H4 (cell line): ENCODE data around the gene KAT6B. TPM values are rescaled to one million over a fixed set of nuclear protein-coding genes. Genes with fewer than 3 reads are reported as not detected.
"Not testable (repeated sequence)": the region's sequence is repeated elsewhere in the genome, so short reads cannot be mapped to it uniquely, and the experiment has no call there.

Source experiments
- DNase-seq: peaks from one replicate; pipeline ENCODE4 v3.0.0-alpha.2; 2015; ENCODE audit warnings: low spot score
- total RNA-seq: library from RNA; depleted of rRNA; stranded (reverse); fragments of >200 nt; shearing (Covaris generic); gene quantifications from 2 replicates; pipeline ENCODE4 v1.2.3, GENCODE V29; 2014

Gene KAT6B
- total RNA-seq, 1 experiment from 2014 or later, result 4.9 TPM

DNA sequence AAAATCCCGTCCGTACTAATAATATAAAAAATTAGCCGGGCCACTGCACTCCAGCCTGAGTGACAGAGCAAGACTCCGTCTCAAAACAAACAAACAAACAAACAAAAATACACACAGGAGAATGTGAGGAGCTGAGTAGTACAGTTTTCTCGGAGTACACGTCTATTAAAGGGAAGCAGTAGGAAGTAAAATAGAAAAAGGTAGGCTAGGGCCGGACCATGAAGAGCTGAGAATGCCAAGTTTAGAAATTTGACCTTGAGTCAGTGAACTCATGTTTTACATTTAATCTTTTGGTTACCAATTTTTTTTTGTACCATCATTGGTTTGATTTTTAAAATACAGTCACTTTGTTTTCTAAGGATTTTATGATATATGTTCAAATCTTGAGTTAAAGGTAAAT lies 64.1 kb downstream of the KAT6B start:
- DNase-seq, result no peak

DNA sequence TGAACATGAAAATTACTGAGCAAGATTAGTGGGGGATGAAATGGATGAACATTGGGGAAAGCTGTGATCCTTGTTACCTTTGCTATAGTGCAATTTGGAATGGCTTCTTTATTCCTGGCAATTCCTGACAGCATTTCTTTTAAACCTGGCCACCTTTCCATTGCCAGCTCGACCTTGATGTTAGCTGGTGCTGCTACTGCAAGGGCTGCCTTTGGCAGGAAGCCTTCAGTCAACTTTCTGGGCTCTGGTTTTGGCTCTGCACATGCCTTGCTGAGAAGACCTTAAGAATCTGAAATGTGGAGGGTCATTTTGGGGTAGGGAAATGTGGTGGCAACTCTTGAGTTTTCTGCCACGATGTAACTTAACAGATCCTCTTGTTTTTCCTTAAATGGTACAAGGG lies 64.7 kb downstream of the KAT6B start:
- no peak for DNase-seq

DNA sequence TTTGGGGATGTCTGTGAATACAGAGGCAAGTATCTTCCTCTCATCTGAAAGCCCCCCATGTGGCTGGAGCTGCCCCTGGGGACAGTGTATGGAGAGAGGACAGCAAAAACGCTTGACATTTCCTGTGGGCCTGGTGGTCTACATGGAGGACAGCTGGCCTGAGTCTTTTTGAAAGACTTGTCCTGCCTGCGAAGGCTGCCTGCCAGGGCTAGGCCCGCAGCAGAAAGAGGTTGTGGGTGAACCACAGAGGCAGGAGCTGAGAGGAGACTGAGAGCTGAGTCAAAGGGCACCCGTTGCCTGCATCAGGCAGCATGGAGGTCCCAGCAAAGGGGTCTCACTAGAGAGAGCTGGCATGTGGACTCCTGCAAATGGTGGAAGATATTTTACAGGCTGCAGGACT lies 66.4 kb downstream of the KAT6B start:
- DNase-seq, result no peak

DNA sequence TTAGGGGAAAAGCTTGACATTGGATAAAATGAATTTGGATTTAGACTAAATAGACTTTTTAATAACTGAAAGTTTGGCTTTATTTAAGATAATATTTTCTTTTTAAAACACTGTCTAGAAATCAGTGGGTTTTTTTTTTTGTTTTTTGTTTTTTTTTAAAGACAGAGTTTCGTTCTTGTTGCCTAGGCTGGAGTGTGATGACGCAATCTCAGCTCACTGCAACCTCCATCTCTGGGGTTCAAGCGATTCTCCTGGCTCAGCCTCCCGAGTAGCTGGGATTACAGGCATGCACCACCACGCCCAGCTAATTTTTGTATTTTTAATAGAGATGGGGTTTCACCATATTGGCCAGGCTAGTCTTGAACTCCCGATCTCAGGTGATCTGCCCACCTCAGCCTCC lies 66.9 kb downstream of the KAT6B start:
- not testable (repeated sequence) for DNase-seq

DNA sequence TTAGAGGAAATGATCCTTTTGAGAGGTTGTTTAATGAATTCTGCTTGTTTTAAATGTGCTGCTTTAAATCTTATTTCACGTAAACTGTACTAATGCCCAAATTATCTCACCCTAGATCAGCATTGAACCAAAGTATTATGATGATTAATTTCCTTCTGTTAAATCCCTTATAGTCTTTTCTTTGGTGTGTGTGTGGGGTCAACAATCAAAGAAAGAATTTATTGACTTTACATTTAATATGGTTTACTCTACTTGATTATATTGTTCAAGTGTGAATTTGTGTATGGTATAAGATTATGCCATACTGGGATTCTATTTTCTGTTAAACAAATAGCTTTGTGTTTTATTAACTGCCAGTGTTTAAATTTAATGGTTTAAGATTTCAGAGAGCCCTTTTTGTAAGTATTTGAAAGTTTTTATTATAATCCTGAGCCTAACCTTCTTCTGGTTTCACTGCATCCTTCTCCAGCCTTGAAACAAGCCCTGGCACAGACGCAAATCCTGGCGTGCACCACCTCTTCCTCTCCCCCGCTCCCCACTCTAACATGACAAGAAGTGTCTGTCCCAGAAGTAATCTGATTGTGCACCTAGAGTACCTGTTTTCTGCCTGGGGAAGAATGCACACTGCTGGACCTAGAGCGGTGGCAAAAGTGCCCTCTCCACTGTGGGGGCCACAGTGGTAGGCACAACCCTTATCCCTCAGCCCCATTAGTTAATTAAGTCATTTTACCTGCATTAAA lies 70.6 kb downstream of the KAT6B start:
- DNase-seq, result no peak

DNA sequence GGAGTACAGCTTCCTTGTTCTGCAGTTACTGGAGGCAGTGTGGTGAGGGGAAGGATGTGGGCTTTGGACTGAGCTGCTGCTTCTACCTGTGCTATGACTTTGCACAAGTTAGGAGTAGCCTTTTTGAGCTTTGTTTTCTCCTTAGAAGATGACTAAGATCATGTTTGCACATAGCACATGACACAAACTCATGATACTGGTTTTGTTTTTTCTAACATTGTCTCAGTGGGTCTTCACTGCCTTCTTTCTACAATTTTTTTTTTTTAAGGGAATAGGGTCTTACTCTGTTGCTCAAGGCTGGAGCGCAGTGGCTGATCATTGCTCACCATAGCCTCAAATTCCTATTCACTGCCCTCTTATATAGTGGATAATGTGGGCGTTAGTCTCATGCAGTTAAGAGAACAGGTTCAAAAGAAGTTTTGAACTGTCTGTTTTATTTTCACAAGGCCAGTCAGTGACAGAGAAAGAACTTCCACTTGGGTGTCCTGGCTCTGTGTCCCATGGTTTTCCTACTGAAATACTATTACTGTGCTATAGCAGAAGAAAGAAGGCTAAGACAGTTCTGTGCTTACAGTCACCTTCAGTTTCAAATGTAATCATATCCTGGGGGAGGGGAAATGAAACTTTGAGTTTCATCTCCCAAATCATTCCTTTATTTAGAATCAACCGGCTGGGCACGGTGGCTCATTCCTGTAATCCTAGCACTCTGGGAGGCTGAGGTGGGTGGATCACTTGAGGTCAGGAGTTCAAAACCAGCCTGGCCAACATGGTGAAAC lies 72.0 kb downstream of the KAT6B start:
- DNase-seq, result no peak

DNA sequence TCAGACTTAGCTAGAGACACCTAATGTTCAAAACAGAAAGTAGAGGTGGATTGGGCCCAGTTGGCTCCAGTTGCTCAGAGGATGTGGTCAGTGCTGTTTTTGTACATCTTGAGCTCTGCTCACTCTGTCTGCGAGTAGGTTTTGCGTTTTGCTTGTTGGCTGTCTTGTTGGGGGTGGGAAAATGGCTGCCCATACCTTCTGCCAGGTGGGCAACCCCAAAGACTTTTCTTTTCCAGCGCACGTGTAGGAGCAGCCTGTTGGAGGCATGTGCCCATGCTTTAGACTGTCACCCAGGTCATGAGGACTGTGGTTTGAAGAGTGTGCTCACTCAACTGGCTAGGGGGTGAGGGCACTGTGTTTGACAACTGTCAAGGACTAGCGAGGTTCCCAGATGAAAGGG lies 73.9 kb downstream of the KAT6B start:
- DNase-seq, result no peak

DNA sequence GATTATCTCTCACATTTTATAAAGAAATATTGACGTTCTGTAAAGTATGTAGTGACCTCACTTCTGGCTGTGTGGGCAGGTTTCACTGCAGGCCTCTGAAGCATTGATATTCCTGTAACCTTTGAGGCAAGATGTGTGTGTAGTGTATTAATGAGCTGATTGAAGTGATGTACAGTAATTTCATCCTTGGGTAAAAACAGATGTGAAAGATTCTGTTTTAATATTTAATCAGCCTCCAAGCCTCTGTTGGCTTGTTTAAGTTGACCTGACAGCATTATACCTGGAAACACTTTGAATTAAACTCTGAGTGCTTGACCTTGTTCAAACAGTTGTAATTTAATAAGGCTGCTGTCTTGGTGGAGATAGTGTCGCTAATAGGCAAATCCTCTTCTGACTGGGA lies 74.9 kb downstream of the KAT6B start:
- no peak for DNase-seq

DNA sequence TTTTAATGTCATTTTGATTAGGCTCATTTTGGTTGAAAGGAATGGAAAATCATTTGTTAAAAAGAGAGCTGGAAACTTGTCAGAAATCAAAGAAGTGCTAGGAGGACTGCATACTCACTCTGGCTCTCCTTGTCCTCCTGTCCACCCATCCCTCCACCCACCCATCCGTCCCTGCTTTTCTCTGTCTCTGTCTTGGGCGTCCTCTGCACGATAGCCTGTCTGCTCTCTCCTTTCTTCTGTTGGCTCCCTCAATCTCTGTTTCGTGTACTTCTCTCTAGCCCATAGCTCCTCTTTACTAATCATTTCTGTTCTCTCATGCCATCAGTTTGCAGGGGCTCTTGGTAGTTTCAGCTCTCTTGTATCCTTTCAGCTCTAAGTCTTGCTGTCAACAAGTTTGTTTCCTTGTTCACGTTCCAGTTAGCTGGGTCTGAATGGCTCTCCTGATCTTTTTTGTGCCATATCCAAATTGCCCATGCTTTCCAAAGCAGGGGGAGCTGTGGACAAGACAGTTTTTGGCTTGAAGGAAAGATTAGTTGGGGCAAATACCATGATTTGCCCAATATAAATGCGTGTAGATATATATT lies 75.6 kb downstream of the KAT6B start:
- no peak for DNase-seq

DNA sequence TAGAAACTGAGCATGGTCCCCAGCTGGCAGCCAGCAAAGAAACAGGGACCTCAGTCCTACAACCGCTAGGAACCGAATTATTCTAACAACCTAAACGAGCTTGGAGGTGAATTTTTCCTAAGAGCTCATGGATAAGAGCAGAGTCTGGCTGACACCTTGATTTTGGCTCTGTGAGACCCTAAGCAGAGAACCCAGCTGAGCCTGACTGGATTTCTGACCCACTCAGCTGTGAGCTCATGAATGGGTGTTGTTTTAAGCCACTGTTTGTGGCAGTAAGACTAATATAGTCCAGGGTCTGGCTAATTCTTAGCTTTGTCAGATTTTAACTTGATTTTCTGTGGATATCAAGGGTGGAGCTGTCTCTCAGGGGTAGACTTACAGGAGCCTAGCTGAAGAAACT lies 77.1 kb downstream of the KAT6B start:
- DNase-seq, result no peak

DNA sequence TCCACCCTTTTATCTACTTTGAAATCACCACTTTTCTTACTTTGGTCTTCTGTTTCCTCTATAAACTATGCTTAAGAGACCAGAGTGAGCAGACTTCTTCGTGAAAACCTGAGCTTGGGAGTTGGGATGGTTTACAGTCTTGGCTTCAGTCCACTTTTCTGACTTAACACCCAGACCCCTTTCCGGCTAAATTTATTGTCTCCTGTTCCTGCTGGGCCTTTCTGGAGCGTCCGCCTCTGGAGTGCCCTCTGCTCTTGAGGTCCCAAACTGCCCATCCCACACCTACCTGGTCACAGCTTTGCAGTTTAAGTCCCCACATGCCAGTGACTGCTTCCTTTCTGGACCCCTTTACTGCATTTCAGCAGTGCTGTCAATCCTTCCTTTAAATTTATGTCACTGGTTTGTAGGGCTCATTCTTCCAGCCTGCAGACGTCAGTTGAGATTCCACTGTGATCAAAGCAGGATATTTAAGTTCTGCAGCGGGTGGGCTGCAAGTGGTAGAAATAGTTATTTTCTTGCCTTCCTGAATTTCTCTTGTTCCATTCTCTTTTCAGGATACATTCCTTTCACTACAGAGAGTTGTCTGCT lies 80.3 kb downstream of the KAT6B start:
- DNase-seq, result no peak

DNA sequence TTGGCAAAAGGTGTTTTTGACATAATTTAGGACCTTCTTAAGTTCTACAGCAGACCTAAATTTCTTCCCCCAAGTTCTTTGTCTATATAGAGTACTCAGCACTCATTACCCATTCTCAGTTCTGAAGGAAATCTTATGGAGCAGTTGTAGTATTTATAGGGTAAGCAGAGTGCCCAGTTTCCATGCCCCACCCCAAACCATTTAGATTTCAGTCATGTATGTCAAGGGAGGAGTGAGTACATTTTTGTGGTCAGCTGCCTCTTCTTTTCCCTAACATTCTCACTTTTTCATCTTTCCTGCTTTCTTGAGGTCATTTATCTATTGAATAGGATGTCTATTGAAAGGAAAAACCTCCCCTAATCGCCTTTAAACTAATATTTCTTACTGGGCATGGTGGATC lies 83.3 kb downstream of the KAT6B start:
- no peak for DNase-seq

DNA sequence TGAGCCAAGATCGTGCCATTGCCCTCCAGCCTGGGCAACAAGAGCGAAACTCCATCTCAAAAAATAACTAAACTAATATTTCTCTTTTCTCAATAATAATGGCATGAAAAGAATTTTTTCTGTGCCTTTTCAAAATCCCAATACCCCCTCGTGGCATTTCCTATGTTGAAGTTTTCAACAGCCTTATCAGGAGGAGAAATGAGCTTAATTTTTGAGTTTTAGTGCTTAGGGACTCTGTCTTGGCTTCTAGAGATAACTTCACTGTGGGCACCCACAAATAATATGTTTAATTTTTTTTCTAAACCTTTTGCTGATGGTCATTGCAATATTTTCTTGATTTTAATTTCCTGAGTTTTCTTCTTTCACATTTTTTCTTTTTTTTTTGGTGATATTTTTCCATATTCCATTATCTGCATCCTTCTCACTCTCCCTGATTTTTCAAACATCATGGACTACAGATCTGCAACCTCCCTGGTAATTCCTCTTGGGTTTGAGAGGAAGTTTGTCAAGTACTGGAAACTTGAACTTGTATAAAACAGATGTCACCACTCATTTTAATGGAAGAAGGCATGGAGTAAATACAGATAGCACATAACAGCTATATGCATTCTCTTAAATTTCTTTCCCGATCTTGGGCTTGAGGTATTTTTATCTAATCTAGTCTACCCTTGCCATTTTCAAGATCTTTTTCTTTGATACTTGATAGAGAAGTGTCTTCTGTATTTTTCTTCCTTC lies 84.0 kb downstream of the KAT6B start:
- DNase-seq, result no peak

DNA sequence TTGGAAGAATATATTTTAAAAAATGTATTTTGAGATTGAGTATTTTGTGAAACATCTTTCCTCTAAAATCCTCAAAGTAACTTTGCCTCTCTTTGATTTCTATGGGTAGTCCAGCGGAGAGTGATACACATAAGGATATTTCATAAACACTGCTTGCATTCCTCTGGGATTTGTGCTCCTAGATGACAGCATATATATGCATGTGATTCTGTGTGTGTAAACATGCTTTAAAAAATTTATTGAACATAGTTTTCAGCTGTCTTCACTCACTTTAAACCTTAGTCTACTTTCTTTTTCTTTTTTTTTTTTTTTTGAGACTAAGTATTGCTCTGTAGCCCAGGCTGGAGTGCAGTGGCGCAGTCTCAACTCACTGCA lies 84.6 kb downstream of the KAT6B start:
- DNase-seq, result no peak

DNA sequence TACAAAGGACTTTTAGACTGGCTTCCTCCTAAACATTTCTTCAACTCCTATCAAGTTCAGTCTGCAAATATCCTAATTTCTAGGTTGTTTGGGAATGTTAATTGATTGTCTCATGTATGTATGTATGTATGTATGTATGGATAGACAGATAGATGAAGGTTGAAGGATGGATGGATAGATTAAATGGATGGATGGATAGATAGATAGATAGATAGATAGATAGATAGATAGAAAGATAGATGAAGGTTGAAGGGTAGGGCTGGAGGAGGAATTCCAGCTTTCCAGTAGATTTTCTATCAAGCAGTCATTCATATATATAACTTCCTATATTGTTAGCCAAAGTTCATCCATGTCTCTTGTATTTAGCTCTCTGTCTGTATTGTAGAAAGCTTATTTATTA lies 85.8 kb downstream of the KAT6B start:
- no peak for DNase-seq

DNA sequence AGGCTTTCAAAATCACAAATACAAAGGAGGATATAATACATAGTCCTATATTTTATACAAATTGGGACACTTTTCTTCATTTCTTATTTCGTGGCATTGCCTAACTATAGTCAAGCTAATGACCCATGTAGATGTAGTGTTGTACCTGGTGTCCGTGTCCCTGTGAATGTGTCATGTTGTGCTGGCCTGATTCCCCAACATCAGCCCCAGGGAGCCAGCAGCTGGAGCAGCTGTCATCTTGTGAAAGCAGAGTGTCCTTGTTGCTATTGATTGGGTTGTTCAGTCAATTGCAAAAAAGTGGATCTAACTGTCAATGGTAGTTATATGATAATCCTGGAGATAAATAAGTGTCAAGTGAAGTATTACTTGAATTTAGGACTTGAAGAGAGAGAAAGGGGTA lies 86.3 kb downstream of the KAT6B start:
- no peak for DNase-seq

DNA sequence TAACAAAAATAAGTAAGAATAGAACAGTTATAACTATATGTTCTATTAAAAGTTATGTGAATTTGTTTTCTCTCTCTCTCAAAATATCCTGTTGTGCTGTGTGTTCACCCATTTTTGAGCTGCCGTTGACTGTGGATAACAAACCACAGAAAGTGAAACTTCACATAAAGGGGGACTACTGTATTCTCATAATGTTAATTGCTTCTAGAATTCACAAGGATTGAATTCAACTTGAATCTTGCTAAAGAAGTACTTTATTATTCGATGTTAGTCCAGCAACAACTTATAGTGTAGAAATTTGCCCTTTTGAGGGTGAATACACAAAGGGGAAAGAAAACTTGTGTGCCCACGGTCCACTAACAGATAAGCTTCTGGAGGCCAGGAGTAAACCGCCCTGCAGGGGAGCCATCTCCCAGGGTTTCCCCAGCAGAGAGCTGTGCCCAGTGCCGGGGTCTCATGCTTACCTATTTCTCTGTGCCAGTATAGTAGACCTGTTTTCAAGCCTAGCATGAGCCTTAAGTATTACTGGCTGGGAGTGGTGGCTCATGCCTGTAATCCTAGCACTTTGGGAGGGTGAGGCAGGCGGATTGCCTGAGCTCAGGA lies 87.1 kb downstream of the KAT6B start:
- DNase-seq, result no peak

DNA sequence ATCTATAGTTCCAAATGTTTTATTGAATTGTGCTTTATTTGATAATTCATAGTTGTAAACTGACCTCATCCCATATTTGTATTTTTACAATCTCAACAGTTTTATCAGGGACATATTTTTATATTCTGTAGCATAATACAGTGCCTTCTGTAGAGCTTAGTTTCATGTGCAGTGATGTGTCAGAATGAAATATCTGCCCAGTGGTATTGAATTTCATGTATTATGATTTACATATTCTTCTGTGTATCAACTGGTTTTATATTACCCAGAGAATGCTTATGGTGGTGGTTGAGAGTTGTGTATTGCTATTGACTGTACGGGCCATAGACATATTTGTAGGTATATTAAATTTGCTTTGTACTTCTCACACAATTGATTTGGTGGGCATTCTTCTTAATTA lies 89.9 kb downstream of the KAT6B start:
- DNase-seq, result no peak

DNA sequence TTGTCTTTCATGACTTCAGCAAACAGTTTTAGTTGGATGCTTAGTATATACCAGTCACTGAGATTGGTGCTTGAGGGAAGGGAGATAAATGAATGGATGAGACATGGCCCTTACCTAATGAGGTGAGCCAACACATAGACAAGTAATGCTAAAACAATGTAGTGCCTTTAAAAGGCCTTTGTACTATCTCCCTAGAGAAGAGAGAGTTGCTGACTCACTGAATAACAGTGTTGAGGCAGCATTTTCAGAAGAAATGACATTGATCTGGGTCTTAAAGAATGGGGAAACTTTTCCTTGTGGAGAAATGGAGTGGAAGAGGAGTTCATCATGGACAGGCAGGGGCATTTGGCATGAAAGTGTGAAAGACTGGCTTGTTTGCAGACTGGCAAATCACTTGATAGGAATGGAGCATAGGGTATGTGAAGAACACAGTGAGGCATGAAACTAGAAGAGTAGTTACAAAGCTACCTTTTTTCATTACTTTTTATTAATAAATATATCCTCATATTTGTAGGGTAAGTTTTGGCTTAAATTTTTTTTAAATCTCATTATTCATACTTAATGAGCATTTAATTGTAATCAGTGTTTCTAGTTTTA lies 91.2 kb downstream of the KAT6B start:
- peak; percentile 17 for DNase-seq

DNA sequence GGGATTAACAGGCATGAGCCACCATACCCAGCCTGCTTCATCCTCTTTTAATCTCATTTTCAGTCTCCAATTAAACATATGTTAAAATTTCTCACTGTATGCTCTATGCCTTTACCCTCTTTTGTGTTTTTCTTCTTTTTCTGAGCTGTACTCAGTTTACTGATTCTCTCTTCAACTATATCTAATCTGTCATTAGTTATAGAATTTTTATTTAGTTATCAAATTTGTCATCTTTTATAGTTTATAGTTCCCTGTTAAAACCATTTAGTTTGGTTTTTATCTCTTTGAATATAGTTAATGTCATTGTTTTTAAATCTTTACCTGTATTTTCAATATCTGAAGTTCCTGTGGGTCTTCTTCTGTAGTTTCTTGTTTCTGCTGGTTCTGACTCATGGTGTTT lies 93.3 kb downstream of the KAT6B start:
- DNase-seq, result no peak

DNA sequence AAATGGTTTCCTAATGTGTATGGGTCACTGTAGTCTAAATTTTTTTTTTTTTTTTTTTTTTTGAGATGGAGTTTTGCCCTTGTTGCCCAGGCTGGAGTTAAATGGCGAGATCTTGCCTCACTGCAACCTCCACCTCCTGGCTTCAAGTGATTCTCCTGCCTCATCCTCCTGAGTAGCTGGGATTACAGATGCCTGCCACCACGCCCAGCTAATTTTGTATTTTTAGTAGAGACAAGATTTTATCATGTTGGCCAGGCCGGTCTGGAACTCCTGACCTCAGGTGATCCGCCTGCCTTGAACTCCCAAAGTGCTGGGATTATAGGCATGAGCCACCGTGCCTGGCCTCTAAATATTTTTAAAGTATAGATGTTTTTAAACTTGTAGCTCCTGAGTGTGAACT lies 94.7 kb downstream of the KAT6B start:
- not testable (repeated sequence) for DNase-seq
